ENCODE data around the gene PLEKHA7. TPM values are rescaled to one million over a fixed set of nuclear protein-coding genes. Genes with fewer than 3 reads are reported as not detected.

PLEKHA7 gene
- total RNA-seq, 1 experiment from 2014 or later: 13.0 TPM

DNA sequence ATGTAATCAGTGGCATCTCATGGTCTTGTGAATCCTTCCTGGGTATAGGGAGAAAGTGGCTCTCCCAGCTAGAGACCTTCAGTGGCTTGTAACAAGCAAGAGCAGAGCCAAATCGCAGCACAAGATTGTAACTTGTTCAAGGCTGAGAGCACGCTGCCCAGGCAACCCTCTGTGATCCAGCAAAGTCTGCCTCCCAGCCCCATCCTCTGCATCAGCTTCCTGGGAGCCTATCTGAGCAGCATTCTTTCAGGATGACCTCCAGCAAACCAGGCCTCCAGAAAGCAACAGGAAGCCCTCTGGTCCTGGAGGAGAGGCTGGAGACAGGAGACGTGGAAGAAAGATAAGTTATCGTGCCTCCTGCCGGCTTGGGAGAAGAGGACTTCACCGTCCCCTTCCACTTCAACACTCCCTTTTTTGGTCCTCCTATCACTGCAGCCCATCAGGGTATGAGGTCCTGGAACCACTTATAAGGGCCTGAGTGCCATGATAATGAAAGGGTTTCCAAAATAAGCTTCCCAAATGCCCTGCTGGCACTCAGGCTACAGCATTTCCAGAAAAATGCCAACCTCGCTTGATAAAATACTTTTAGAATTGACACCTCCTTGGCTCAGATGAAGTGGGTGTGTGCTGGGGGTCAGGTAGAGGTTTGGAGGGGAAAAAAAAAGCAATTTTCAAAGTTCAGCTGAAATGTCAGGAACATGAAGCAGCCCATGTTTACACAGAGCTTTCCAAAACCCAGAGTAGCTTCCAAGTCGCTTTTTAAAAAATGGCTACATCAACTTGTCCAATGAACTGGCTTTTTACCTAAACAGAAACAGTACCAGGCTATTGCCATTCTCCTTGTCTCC lies 80.2 kb downstream of the PLEKHA7 start (continued):
- TF ChIP-seq CBFB (CRISPR knock-in tag; IDR thresholded peaks at IDR 0.05; ENCODE audit: low read depth): no peak
- TF ChIP-seq, protein P1, sequence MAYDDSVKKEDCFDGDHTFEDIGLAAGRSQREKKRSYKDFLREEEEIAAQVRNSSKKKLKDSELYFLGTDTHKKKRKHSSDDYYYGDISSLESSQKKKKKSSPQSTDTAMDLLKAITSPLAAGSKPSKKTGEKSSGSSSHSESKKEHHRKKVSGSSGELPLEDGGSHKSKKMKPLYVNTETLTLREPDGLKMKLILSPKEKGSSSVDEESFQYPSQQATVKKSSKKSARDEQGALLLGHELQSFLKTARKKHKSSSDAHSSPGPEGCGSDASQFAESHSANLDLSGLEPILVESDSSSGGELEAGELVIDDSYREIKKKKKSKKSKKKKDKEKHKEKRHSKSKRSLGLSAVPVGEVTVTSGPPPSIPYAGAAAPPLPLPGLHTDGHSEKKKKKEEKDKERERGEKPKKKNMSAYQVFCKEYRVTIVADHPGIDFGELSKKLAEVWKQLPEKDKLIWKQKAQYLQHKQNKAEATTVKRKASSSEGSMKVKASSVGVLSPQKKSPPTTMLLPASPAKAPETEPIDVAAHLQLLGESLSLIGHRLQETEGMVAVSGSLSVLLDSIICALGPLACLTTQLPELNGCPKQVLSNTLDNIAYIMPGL (CRISPR knock-in tag; IDR thresholded peaks at IDR 0.05): no peak
- no peak for TF ChIP-seq TEAD1 (CRISPR knock-in tag; IDR thresholded peaks at IDR 0.05)
- no peak for TF ChIP-seq OVOL2 (CRISPR knock-in tag; IDR thresholded peaks at IDR 0.05; ENCODE audit: borderline replicate concordance)
- TF ChIP-seq, protein P2, sequence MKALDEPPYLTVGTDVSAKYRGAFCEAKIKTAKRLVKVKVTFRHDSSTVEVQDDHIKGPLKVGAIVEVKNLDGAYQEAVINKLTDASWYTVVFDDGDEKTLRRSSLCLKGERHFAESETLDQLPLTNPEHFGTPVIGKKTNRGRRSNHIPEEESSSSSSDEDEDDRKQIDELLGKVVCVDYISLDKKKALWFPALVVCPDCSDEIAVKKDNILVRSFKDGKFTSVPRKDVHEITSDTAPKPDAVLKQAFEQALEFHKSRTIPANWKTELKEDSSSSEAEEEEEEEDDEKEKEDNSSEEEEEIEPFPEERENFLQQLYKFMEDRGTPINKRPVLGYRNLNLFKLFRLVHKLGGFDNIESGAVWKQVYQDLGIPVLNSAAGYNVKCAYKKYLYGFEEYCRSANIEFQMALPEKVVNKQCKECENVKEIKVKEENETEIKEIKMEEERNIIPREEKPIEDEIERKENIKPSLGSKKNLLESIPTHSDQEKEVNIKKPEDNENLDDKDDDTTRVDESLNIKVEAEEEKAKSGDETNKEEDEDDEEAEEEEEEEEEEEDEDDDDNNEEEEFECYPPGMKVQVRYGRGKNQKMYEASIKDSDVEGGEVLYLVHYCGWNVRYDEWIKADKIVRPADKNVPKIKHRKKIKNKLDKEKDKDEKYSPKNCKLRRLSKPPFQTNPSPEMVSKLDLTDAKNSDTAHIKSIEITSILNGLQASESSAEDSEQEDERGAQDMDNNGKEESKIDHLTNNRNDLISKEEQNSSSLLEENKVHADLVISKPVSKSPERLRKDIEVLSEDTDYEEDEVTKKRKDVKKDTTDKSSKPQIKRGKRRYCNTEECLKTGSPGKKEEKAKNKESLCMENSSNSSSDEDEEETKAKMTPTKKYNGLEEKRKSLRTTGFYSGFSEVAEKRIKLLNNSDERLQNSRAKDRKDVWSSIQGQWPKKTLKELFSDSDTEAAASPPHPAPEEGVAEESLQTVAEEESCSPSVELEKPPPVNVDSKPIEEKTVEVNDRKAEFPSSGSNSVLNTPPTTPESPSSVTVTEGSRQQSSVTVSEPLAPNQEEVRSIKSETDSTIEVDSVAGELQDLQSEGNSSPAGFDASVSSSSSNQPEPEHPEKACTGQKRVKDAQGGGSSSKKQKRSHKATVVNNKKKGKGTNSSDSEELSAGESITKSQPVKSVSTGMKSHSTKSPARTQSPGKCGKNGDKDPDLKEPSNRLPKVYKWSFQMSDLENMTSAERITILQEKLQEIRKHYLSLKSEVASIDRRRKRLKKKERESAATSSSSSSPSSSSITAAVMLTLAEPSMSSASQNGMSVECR (CRISPR knock-in tag; IDR thresholded peaks at IDR 0.05; ENCODE audit: borderline replicate concordance): no peak
- TF ChIP-seq, protein P3, sequence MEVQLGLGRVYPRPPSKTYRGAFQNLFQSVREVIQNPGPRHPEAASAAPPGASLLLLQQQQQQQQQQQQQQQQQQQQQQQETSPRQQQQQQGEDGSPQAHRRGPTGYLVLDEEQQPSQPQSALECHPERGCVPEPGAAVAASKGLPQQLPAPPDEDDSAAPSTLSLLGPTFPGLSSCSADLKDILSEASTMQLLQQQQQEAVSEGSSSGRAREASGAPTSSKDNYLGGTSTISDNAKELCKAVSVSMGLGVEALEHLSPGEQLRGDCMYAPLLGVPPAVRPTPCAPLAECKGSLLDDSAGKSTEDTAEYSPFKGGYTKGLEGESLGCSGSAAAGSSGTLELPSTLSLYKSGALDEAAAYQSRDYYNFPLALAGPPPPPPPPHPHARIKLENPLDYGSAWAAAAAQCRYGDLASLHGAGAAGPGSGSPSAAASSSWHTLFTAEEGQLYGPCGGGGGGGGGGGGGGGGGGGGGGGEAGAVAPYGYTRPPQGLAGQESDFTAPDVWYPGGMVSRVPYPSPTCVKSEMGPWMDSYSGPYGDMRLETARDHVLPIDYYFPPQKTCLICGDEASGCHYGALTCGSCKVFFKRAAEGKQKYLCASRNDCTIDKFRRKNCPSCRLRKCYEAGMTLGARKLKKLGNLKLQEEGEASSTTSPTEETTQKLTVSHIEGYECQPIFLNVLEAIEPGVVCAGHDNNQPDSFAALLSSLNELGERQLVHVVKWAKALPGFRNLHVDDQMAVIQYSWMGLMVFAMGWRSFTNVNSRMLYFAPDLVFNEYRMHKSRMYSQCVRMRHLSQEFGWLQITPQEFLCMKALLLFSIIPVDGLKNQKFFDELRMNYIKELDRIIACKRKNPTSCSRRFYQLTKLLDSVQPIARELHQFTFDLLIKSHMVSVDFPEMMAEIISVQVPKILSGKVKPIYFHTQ (CRISPR knock-in tag; IDR thresholded peaks at IDR 0.05): no peak
- TF ChIP-seq SOX15 (CRISPR knock-in tag; IDR thresholded peaks at IDR 0.05): no peak
- TF ChIP-seq, protein P4, sequence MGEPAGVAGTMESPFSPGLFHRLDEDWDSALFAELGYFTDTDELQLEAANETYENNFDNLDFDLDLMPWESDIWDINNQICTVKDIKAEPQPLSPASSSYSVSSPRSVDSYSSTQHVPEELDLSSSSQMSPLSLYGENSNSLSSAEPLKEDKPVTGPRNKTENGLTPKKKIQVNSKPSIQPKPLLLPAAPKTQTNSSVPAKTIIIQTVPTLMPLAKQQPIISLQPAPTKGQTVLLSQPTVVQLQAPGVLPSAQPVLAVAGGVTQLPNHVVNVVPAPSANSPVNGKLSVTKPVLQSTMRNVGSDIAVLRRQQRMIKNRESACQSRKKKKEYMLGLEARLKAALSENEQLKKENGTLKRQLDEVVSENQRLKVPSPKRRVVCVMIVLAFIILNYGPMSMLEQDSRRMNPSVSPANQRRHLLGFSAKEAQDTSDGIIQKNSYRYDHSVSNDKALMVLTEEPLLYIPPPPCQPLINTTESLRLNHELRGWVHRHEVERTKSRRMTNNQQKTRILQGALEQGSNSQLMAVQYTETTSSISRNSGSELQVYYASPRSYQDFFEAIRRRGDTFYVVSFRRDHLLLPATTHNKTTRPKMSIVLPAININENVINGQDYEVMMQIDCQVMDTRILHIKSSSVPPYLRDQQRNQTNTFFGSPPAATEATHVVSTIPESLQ (CRISPR knock-in tag; IDR thresholded peaks at IDR 0.05): no peak

DNA sequence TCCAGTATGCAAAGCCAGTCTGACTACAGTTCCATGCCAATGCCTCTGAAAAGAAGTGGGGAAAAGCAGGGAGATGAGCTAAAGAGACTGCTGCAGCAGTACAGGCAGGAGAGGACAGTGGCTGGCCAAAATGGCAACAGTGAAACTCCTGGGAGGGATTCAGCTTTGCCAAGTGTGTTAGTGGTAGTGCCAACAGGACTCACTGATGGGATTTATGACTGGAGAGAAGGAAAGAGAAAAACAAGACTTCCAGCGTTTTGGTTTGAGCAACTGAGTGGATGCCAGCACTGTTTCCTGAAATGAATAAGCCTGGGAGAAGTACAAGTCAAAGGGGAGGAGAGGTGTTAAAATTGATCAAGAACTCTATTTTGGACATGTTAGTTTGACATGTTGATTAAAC lies 80.9 kb downstream of the PLEKHA7 start:
- POLR2A ChIA-PET: no interaction called here
- no peak for ATAC-seq
- CTCF ChIA-PET: interaction anchor here (1.3 to 2.3 kb wide), 4 partner anchors 8 to 130 kb away, joined by 3 to 10 read pairs (median 4); partner anchors contain the start of gene PLEKHA7

More for the DNA sequence above, 80.9 kb downstream of the PLEKHA7 start:
- DNase-seq (ENCODE audit: low spot score): no peak
- Mint-ChIP-seq H3K9me3 (no peaks in the 10 kb centered on the region), H3K27ac (no peak overlapping the region), H3K36me3 (no peaks in the 10 kb centered on the region), H3K27me3 (ENCODE audit: low read depth) (no peaks in the 10 kb centered on the region; the same call in 1 of the 2 replicates), H3K4me1 (peaks cover 14% of the 10 kb centered on the region), H3K4me3 (no peak overlapping the region)
- TF ChIP-seq EMX1 (CRISPR knock-in tag; IDR thresholded peaks at IDR 0.05): no peak
- no peak for TF ChIP-seq FOXP1 (CRISPR knock-in tag; IDR thresholded peaks at IDR 0.05; ENCODE audit: borderline replicate concordance)
- TF ChIP-seq GABPB1 (CRISPR knock-in tag; IDR thresholded peaks at IDR 0.05): no peak
- no peak for TF ChIP-seq ESRRA (CRISPR knock-in tag; IDR thresholded peaks at IDR 0.05; ENCODE audit: borderline replicate concordance)
- TF ChIP-seq, protein P5, sequence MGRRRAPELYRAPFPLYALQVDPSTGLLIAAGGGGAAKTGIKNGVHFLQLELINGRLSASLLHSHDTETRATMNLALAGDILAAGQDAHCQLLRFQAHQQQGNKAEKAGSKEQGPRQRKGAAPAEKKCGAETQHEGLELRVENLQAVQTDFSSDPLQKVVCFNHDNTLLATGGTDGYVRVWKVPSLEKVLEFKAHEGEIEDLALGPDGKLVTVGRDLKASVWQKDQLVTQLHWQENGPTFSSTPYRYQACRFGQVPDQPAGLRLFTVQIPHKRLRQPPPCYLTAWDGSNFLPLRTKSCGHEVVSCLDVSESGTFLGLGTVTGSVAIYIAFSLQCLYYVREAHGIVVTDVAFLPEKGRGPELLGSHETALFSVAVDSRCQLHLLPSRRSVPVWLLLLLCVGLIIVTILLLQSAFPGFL (CRISPR knock-in tag; IDR thresholded peaks at IDR 0.05; ENCODE audit: borderline replicate concordance): no peak
- no peak for TF ChIP-seq ETV6 (CRISPR knock-in tag; IDR thresholded peaks at IDR 0.05)
- no peak for TF ChIP-seq ZNF263 (CRISPR knock-in tag; IDR thresholded peaks at IDR 0.05; ENCODE audit: low read depth)

Data from WTC11 (cell line).